GM18508 (cell line): ENCODE results near the gene CAB39L.

ENCODE experiments used
- ATAC-seq: cut with Tn5 transposase; IDR thresholded peaks from one replicate; pipeline ENCODE4 v1.9.1; 2021; ENCODE audit warnings: moderate number of reproducible peaks; ENCODE audit not compliant: insufficient read depth, unreplicated experiment

CAB39L gene

DNA sequence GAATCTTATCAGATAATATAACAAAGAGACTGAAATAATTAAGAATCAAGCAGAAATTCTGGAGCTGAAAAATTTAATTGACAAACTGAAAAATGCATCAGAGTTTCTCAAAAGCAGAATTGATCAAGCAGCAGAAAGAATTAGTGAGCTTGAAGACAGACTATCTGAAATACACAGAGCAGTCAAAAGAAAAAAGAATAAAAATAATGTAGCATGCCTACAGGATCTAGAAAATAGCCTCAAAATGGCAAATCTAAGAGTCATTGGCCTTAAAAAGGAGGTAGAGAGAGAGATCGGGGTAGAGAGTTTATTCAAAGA lies 39.2 kb downstream of the CAB39L start:
- no peak for ATAC-seq

DNA sequence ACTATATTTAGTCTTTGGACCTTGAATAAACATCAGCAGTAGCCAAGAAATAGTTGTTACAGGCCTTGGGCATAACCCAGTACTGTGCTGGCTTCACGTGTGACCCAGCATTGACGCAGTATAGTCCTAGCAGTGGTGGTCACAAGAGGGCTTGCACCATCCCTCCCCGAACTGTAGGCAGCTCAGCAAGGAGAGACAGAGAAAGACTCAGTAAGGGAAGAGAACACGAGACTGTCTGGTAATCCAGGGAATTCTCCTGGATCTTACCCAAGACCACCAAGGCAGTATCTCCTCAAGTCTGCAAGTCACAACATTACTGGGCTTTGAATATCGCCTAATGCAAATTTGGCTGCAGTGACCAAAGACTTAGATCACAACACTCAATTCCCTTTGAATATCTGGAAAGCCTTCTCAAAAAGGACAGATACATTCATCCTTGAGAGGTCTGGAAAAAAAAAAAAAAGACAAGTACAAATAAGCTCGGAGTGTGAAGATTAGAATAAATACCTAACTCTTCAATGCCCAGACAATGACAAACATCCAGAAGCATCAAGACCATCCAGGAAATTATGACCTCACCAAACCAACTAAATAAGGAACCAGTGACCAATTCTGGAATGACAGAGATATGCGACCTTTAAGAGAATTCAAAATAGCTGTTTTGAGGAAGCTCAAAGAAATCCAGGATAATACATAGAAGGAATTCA lies 39.7 kb downstream of the CAB39L start:
- ATAC-seq, result no peak

DNA sequence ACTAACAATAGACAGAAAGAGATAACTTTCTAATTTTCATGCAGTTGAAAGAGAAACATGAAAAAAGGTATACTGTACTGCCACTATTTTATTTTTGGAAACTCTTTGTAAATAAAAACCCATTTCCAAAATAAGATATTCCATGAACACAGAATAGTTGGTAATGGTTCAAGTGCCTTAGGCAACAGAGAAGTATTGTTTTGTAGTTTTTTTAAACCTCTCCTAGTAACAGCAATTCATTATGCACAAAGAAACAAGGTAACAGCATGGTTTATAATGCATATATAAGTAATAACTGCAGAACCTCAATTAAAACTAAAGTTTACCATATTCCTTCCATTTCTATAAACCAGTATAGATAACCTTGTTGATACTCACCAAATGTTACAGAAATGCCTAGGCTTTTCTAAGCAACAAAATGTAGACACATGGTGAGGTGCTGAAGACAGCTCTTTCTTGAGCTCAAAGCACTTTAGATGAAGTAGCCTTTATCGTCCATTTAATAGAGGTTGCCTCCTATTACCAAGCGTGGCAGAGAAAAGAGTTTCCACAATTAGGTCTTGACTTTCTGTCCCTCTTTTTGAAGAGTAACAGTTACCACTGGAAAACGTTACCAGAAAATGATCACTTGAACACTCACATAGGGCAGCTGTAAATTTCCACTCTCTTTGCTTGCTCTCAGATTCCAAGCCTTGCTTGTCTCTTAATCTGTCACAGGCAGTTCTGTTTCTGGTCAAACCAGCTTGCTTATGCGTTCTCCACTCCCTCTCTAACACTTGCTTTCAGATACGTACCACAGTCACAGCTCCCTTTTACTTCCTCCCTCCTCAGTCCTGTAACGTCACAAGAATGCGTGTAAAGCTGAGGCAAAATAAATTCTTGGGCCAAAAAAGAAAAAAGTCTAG lies 42.9 kb downstream of the CAB39L start:
- no peak for ATAC-seq

DNA sequence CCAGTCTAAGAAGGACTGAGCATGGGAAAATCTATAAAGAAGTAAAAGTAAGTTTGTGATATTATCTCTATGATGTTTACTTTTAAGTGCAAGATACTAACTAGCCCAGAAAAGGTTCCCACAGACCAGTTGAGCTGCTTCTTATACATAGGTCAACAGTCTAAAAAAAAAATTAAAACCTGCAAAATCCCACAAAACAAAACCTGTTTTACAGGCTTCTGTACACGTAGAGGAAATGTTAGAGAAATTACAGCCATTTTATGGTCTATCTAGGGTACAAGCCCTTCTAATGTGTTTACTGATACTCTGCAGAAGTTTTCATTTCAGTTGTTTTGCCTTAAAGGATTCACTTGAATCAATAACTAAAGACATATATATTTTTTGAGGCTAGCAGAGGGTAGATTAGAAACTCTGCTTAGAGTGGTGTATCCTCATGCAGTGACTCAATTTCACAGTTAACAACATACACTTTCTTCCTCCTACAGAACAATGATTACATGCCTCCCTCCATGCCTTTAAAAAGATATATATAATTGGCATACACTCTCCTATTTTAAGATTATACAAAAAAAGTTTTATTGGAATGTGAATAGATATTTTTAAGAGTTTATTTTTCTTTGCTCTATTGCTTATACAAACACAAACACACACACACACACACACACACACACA lies 43.9 kb downstream of the CAB39L start:
- no peak for ATAC-seq

DNA sequence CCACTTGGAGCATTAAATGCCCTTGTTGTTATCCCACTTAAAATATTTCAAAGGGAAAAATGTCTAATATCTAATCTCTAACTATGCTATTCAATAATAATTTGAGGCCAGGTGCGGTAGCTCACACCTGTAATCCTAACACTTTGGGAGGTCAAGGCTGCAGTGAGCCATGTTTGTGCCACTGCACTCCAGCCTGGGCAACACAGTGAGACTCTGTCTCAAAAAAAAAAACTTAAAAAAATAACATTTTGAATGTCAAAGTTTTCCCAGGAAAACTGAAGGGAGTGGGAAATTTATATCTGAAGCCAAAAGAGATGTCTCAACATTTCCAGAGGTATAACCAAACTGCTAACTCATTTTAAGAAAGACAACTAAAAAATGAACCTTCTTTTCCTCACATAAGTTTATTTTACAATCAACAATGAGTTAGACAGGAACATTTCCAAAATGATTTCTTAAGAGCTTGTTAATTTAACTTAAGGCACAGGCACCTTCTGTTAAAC lies 47.9 kb downstream of the CAB39L start:
- no peak for ATAC-seq

DNA sequence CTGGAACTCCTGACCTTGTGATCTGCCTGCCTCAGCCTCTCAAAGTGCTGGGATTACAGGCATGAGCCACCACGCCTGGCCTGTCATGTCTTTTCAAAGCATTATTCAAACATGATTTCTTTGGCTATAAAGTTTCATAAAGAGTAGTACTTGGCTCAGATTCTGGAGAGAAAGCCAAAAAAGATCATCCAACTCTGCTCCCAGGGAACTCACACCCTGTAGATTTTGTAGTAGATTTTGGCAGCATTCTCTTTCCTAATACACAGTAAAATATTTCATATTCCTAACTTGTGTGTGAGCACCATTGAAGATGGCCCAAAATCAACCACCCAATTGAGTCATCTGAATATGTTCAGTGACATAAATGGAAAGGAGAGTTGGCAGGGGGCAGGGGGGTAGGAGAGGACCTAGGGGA lies 48.4 kb downstream of the CAB39L start:
- no peak for ATAC-seq

DNA sequence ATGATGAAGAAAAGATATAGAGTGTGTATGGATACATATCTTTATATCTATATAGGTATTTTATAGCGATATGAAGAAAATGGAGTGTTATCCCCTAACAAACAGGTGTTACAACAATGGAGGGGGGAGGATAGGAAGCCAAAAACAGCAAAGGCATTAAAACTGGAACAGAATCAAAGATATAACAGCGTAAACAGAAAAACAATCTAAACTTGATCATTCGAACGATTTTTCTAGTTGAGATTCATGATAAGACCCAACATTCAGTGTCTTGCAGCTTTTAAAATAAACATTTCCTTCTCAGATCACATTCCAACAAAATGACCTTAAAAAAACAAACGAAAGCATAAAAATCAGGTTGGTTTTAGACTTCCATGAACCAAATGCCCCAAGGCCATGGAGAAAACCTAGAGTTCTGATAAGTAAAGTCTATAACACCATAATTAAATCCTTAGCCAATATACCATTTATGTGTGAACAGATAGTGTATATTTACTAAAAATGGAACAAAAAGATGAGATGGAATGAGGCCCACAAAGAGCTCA lies 55.7 kb downstream of the CAB39L start:
- ATAC-seq, result no peak

DNA sequence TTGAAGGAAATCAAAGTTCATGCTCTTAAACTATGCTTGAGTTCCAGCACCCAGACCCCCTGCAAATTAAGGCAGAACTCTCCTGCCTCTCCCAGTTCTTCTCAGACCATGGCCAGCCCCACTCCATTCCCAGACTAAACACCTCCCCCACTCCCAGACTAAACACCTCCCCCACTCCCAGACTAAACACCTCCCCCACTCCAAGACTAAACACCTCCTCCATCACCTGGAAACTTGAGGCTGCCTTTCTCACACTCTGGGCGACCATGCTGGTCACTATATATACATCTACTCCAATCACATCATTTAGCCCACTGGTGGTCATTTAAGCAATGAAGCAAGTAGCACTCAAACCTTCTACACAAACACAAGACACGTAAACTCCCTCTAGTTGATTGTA lies 57.2 kb downstream of the CAB39L start:
- ATAC-seq, result no peak

DNA sequence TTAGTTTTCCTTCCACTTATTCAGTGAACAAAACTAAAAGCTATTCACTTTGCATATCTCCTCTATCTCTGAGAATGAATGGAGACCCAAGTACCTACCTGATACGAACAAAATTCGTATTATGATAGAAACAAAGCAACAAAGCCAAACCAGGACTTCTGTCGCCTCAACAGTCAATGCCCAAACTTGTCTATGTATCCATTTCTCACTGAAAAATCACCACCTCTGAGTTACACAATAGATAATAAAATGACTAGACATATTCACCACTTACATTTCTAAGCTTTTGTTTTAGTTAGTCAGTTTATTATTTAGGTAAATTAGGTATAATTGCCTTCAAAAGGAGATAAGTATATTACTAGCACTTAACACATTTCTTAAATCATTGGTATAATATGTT lies 67.7 kb downstream of the CAB39L start:
- no peak for ATAC-seq

DNA sequence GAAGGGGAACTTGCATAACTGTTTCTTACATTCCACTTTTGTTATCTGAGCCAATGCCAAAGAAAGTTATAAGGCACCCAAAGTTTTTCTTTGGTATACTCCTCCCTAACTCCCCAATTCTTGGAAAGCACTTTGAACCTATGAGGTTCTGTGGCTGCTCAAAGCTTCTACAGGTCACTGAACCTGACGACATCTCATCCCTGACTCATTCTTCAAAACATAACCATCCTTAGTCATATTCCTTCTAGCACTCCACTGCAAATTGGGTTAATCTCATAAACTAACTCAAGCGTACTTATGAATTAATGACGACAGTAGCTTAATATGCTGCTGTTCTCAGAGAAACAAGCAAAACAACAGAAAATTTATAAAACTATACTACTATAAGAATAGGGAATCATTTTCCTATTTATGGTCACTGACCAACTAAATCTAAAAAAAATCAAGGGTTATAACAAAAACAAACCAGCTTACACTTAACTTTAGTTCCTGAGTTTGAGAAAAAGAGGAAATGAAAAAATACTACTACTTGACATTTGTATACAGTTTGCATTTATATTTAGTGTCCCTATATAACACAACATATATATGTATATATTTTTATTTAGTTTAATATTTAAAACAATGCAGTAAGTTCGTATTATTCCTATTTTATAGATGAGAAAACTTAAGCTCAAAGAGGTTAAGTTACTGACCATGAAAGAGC lies 69.1 kb downstream of the CAB39L start:
- no peak for ATAC-seq

DNA sequence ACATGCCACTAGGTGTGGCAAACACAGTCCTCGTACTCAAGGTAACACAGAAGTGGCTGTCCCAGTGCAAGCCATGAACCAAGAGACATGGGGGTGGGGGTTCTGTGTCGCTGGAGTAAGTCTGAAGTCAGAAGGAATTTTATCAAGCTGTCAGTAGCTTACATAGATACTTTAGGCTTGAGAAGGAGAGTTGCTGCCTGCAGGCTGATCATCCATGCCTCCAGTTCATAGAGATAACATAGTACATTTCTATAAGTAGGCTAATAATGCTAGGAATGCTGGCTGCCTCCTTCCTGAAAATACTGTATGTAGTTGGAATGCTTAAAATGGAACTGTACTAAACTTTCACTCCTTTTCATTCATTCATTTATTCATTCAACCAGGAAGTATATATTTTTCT lies 70.1 kb downstream of the CAB39L start:
- ATAC-seq, result no peak

DNA sequence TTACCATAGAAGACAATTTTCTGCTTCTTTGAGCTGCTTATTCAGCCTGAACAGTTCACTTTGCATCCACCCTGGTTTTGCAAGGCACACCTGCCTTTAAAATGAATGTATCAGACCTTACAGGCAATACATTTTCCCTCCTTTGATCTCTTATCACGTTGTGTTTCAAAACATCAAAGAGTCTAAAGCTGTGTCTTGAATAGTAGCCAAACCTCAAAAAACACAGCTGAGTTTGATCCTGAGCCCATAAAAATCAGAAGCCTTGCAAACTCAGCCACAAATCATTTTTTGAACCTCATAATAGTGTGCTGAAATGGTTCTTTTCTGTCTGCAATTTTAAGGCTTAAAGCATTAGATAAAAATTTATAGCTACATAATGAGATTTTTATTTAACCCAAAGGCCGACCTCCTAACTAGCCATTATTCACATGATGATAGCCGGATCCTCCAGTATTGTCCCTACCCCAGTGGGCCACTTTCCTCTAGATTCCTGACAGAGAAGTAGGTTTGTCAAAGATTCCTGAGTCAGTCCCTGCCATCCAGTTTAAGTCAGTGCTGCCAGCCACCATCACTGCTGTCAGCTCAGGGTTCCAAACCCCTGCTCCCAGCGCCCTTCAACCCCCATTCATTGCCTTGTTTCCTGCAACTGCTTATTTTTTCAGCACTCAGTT lies 71.8 kb downstream of the CAB39L start:
- ATAC-seq, result no peak

DNA sequence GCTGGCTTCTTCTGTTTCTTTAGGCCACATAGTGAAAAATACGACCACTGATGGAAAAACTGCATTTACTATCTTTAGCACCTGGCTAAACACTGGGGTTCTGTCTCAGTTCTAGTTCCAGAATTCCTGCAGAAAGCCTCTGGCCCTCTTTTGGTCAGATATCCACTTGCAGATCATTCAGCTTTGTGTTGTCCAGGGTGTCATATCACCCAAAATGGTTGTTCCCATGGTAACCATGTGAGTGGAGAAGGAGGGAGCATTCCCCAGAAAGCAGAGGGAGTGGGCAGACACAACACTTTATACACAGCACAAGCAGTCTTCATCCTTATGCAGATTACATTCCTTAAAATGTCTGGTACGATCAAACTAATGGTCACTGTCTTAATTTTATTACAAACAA lies 73.5 kb downstream of the CAB39L start:
- no peak for ATAC-seq

DNA sequence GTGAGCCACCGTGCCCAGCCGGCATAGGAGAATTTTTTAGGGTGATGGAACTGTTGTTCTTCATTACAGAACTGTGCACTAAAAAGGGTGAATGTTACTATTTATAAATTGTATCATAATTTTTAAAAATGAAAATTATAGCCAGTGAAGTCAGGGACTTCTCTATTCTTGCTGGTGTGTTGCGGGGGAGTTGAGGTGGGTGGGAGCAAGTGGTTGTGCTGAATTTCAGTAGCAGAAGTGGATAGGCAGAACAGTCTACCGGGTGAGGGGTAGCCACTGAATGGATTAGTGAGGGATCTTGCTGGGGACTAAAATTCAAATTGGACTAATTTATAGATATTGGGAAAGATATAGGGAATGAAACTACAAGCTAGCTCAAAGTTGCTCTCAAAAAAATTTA lies 74.0 kb downstream of the CAB39L start:
- no peak for ATAC-seq

DNA sequence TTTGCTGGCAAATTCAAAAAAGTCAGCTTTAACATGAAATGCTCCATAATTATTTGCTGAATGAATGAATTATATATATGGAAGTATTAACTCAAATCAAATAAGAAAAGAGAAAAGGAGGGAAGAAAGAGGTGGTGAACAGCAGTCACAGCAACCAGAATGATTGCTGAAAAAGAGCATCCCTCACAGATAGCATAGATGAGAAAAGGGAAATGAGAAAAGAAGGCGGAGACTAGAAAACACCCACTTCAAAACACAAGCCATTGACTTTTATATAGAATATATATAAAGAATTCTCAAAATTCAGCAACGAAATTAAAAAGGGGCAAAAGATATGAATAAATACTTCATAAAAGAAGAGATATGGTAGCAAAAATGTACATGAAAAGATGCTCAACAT lies 75.2 kb downstream of the CAB39L start:
- no peak for ATAC-seq

DNA sequence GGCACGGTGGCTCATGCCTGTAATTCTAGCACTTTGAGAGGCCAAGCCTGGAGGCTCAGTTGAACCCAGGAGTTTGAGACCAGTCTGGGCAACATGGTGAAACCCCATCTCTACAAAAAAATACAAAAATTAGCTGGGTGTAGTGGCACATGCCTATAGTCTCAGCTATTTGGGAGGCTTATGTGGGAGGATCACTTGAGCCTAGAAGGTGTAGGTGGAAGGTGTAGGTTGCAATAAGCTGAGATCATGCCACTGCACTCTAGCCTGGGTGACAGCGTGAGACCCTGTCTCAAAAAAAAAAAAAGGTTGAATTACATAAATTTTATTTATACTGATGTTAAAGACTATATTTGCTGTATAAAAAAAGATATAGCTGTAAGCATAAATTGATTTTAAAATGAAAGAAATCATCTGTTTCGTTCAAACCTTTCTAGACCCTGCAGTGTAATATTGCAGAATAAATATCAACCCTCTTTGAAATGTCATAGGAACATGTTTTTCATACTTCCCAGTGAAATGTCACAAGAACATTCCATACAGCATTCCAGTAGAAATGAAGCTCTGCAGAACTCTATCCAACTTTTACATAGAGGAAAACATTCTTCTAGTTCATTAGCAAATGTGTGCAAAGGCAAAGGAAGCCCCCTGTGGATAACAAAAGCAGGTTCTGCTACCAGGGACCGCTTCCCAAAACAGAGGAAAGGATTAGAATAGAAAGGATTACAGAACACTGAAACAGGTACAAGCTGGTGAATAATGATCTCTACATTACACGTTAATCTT lies 76.0 kb downstream of the CAB39L start:
- ATAC-seq, result no peak

DNA sequence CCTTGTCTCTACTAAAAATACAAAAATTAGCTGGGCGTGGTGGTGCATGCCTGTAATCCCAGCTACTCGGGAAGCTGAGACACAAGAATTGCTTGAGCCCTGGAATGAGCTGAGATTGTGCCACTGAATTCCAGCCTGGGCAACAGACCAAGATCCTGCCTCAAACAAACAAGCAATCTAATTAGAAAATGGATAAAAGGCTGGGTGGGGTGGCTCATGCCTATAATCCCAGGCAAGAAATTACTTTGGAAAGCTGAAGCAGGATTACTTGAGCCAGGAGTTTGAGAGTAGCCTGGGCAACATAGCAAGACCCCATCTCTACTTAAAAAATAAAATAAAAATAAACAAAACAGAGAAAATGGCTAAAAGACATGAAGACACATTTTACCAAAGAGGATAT lies 77.0 kb downstream of the CAB39L start:
- ATAC-seq, result no peak

DNA sequence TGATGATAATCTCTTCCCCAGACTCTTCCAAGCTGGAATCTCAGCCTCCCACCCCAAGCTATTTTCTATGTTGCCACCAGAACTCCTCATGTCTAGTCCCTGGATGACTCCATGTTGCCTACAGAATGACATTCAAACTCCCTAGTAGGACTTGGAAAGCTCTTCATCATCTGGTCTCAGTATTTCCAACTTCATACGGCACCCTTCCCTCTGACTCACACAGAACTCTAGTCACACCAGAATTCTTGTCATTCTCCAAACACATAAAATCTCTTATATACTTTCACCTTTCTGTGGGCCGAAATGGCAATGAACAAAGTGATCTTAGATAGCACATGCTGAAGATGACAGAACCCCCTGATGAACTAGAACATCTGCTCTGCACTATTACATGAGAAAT lies 86.2 kb downstream of the CAB39L start:
- ATAC-seq, result no peak

DNA sequence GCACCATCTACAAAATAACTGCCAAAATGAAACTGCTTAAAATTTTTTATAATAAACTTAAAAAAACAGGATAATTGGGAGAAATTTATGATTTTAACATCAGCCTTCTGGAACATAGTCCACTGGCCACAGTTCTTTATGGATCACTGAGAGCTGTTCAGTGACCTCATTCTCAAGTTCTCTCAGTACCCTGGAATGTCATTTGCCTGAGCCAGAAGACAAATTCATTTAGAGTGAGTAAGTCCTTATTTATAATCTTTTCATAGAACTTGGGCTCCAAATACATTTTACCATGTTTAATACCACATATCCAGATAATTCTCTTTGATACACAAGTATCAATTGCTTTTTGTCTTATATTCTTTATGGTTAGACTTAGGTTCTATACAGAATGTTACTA lies 87.6 kb downstream of the CAB39L start:
- no peak for ATAC-seq
